CD4-positive, alpha-beta T cell treated with Interleukin-4 for 1 hour (primary cell): ENCODE measurements around the gene PLD2.
"Not testable (repeated sequence)": the region's sequence is repeated elsewhere in the genome, so short reads cannot be mapped to it uniquely, and the experiment has no call there.

Experiments
- DNase-seq, 2 donors: peaks; one replicate each; pipeline ENCODE4 v3.0.0-alpha.2; 2020 to 2022

Gene PLD2

GRCh38 chr17:4858068-4858881 lies 51.3 kb downstream of the PLD2 start:
- DNase-seq, result no peak

GRCh38 chr17:4858882-4859260 lies 51.9 kb downstream of the PLD2 start:
- DNase-seq, result no peak

- no peak for DNase-seq
Measured at GRCh38 chr17:4859816-4860625, 53.1 kb downstream of the PLD2 start.

- DNase-seq, result no peak
Measured at GRCh38 chr17:4860651-4861050, 53.7 kb downstream of the PLD2 start.

- DNase-seq, result no peak
Measured at GRCh38 chr17:4861052-4861451, 54.1 kb downstream of the PLD2 start.

- DNase-seq, result no peak
Measured at GRCh38 chr17:4862720-4863119, 55.8 kb downstream of the PLD2 start.

- no peak for DNase-seq
Measured at GRCh38 chr17:4863321-4863720, 56.4 kb downstream of the PLD2 start.

- not testable (repeated sequence) for DNase-seq
Measured at GRCh38 chr17:4867535-4867934, 60.6 kb downstream of the PLD2 start.

- DNase-seq, result not testable (repeated sequence)
Measured at GRCh38 chr17:4869058-4869998, 62.4 kb downstream of the PLD2 start.

- DNase-seq, result no peak
Measured at GRCh38 chr17:4870855-4871254, 63.9 kb downstream of the PLD2 start.

- no peak for DNase-seq
Measured at GRCh38 chr17:4872786-4873185, 65.8 kb downstream of the PLD2 start.
